Astrocyte (in vitro differentiated cells and primary cell): ENCODE results near the gene STBD1. TPM values are rescaled to one million over a fixed set of nuclear protein-coding genes. Genes with fewer than 3 reads are reported as not detected.

ENCODE experiments used
- DNase-seq: peaks from one replicate; pipeline ENCODE4 v3.0.0-alpha.2; 2010; ENCODE audit warnings: low read depth
- FAIRE-seq: peaks from 2 replicates; lab custom pipeline; 2011; peaks lifted over from hg19 to GRCh38; lab: Jason Lieb, UNC
- H2AFZ ChIP-seq: 2 replicates; pipeline ENCODE4 v1.6.0; 2012; ENCODE audit warnings: low read depth, low read length, inconsistent platforms
- H3K27ac ChIP-seq: 2 replicates; pipeline ENCODE4 v1.5.1; 2011; ENCODE audit warnings: low read depth, low read length, inconsistent platforms
- H3K27me3 ChIP-seq: 2 replicates; pipeline ENCODE4 v1.6.0; 2011; ENCODE audit warnings: low read length, inconsistent platforms; ENCODE audit not compliant: insufficient read depth
- H3K36me3 ChIP-seq: 2 replicates; pipeline ENCODE4 v1.5.1; 2011; ENCODE audit warnings: low read length, inconsistent platforms; ENCODE audit not compliant: insufficient read depth
- H3K4me1 ChIP-seq: 2 replicates; pipeline ENCODE4 v1.5.1; 2011; ENCODE audit warnings: low read length, inconsistent platforms; ENCODE audit not compliant: insufficient read depth
- H3K4me2 ChIP-seq: 2 replicates; pipeline ENCODE4 v1.6.0; 2012; ENCODE audit warnings: low read length, inconsistent platforms
- H3K4me3 ChIP-seq: 2 replicates; pipeline ENCODE4 v1.5.1; 2011; ENCODE audit warnings: low read depth, mild to moderate bottlenecking, low read length, inconsistent platforms; ENCODE audit not compliant: insufficient read depth
- H3K79me2 ChIP-seq: 2 replicates; pipeline ENCODE4 v1.6.0; 2012; ENCODE audit warnings: mild to moderate bottlenecking, low read length, inconsistent platforms; ENCODE audit not compliant: insufficient read depth
- H3K9ac ChIP-seq: 2 replicates; pipeline ENCODE4 v1.6.0; 2012; ENCODE audit warnings: mild to moderate bottlenecking, low read length, inconsistent platforms
- H3K9me3 ChIP-seq: 2 replicates; pipeline ENCODE4 v1.5.1; 2012; ENCODE audit warnings: low read depth, mild to moderate bottlenecking, low read length, inconsistent platforms; ENCODE audit not compliant: insufficient read depth
- H4K20me1 ChIP-seq: 2 replicates; pipeline ENCODE4 v1.6.0; 2012; ENCODE audit warnings: low read length, inconsistent platforms; ENCODE audit not compliant: insufficient read depth
- H3K27ac Mint-ChIP-seq: one replicate; pipeline ENCODE4 v1.8.0; 2021; ENCODE audit warnings: mild to moderate bottlenecking, mixed read lengths; ENCODE audit not compliant: unreplicated experiment
- H3K27me3 Mint-ChIP-seq: one replicate; pipeline ENCODE4 v1.8.0; 2021; ENCODE audit warnings: low read depth, mixed read lengths; ENCODE audit not compliant: unreplicated experiment
- H3K36me3 Mint-ChIP-seq: one replicate; pipeline ENCODE4 v1.8.0; 2021; ENCODE audit warnings: low read depth, mixed read lengths; ENCODE audit not compliant: unreplicated experiment
- H3K4me1 Mint-ChIP-seq: one replicate; pipeline ENCODE4 v1.8.0; 2021; ENCODE audit warnings: low read depth, mixed read lengths; ENCODE audit not compliant: unreplicated experiment
- H3K4me3 Mint-ChIP-seq: one replicate; pipeline ENCODE4 v1.8.0; 2021; ENCODE audit warnings: mild to moderate bottlenecking, moderate library complexity, mixed read lengths; ENCODE audit not compliant: unreplicated experiment
- H3K9me3 Mint-ChIP-seq: one replicate; pipeline ENCODE4 v1.8.0; 2021; ENCODE audit warnings: mild to moderate bottlenecking, mixed read lengths; ENCODE audit not compliant: unreplicated experiment
- CTCF ChIP-seq: IDR thresholded peaks from 2 replicates; pipeline ENCODE4 v1.5.1; 2011; ENCODE audit warnings: low read depth, mild to moderate bottlenecking, inconsistent platforms, low read length, moderate library complexity; ENCODE audit not compliant: insufficient read depth
- EZH2 ChIP-seq: IDR thresholded peaks from 2 replicates; pipeline ENCODE4 v1.6.1; 2012; ENCODE audit warnings: mild to moderate bottlenecking, low read length, inconsistent platforms; ENCODE audit not compliant: insufficient read depth
- total RNA-seq: library from RNA; stranded (reverse); gene quantifications from 2 replicates; pipeline ENCODE4 v1.2.1, GENCODE V29; 2021

The STBD1 gene
- total RNA-seq, 1 donor from 2014 or later, result 7.2 TPM

GRCh38 chr4:76266627-76267026 is 39.9 kb upstream of the STBD1 start:
- Mint-ChIP-seq H3K27ac (no peak overlapping the region), H3K4me1 (peaks cover 2% of the 10 kb centered on the region), H3K36me3 (no peaks in the 10 kb centered on the region), H3K4me3 (no peak overlapping the region), H3K27me3 (no peaks in the 10 kb centered on the region), H3K9me3 (no peaks in the 10 kb centered on the region)
- Histone ChIP-seq H3K79me2 (no peaks in the 10 kb centered on the region), H3K9me3 (no peaks in the 10 kb centered on the region), H4K20me1 (no peaks in the 10 kb centered on the region), H3K27me3 (peaks cover 6% of the 10 kb centered on the region), H3K36me3 (no peaks in the 10 kb centered on the region), H3K4me1 (no peaks in the 10 kb centered on the region), H3K27ac (no peak overlapping the region), H3K4me2 (no peak overlapping the region), H3K4me3 (no peak overlapping the region), H2AFZ (no peak overlapping the region), H3K9ac (no peak overlapping the region)
- FAIRE-seq (no peak), DNase-seq (no peak)
- no peak for TF ChIP-seq CTCF

GRCh38 chr4:76267811-76268210 is 38.7 kb upstream of the STBD1 start:
- Mint-ChIP-seq H3K36me3 (no peaks in the 10 kb centered on the region), H3K27ac (no peak overlapping the region), H3K9me3 (no peaks in the 10 kb centered on the region), H3K4me1 (peaks cover 2% of the 10 kb centered on the region), H3K27me3 (no peaks in the 10 kb centered on the region), H3K4me3 (no peak overlapping the region)
- no peak overlapping the region for H3K9ac ChIP-seq
- TF ChIP-seq EZH2 (no peak), CTCF (no peak)
- no peaks in the 10 kb centered on the region for H4K20me1 ChIP-seq
- no peak overlapping the region for H3K4me2 ChIP-seq
- H3K9me3 ChIP-seq, result no peaks in the 10 kb centered on the region
- H3K27me3 ChIP-seq, result peaks cover 10% of the 10 kb centered on the region
- H3K4me1 ChIP-seq, result no peaks in the 10 kb centered on the region
- no peak overlapping the region for H3K4me3 ChIP-seq
- FAIRE-seq, result no peak
- H3K36me3 ChIP-seq, result no peaks in the 10 kb centered on the region
- no peak overlapping the region for H3K27ac ChIP-seq
- H2AFZ ChIP-seq, result no peak overlapping the region
- H3K79me2 ChIP-seq, result no peaks in the 10 kb centered on the region
- no peak for DNase-seq

- H4K20me1 ChIP-seq, result no peaks in the 10 kb centered on the region
- H3K27ac Mint-ChIP-seq, result no peak overlapping the region
- no peaks in the 10 kb centered on the region for H3K9me3 Mint-ChIP-seq
- H3K4me2 ChIP-seq, result no peak overlapping the region
- H3K27me3 Mint-ChIP-seq, result peaks cover 3% of the 10 kb centered on the region
- H3K27ac ChIP-seq, result no peak overlapping the region
- H3K9ac ChIP-seq, result no peak overlapping the region
- no peaks in the 10 kb centered on the region for H3K79me2 ChIP-seq
- no peaks in the 10 kb centered on the region for H3K4me1 ChIP-seq
- TF ChIP-seq CTCF (no peak), EZH2 (no peak)
- H3K4me3 ChIP-seq, result no peak overlapping the region
- H3K9me3 ChIP-seq, result no peaks in the 10 kb centered on the region
- no peak overlapping the region for H2AFZ ChIP-seq
- peaks cover 13% of the 10 kb centered on the region for H3K27me3 ChIP-seq
- FAIRE-seq (no peak), DNase-seq (no peak)
- peaks cover 2% of the 10 kb centered on the region for H3K4me1 Mint-ChIP-seq
- H3K4me3 Mint-ChIP-seq, result no peak overlapping the region
- no peaks in the 10 kb centered on the region for H3K36me3 ChIP-seq
- H3K36me3 Mint-ChIP-seq, result no peaks in the 10 kb centered on the region
Measured at GRCh38 chr4:76270244-76271175, 36.0 kb upstream of the STBD1 start.
